Retinal pigment epithelial cell (primary cell): ENCODE data around the gene CCDC33.

Source experiments
- DNase-seq: peaks from one replicate; pipeline ENCODE4 v3.0.0-alpha.2; 2010; ENCODE audit warnings: low read depth
- H3K4me3 ChIP-seq: 2 replicates; pipeline ENCODE4 v1.5.1; 2011; ENCODE audit warnings: mild to moderate bottlenecking, low read length, control low read depth, moderate library complexity
- CTCF ChIP-seq: conservative IDR thresholded peaks from 2 replicates; pipeline ENCODE4 v1.5.1; 2011; ENCODE audit warnings: low read depth, low read length, control low read depth, inconsistent platforms

Gene CCDC33

GRCh38 chr15:74376825-74377581 lies 140.9 kb downstream of the CCDC33 start:
- TF ChIP-seq CTCF = no peak
- no peak overlapping the region for H3K4me3 ChIP-seq
- no peak for DNase-seq

DNA sequence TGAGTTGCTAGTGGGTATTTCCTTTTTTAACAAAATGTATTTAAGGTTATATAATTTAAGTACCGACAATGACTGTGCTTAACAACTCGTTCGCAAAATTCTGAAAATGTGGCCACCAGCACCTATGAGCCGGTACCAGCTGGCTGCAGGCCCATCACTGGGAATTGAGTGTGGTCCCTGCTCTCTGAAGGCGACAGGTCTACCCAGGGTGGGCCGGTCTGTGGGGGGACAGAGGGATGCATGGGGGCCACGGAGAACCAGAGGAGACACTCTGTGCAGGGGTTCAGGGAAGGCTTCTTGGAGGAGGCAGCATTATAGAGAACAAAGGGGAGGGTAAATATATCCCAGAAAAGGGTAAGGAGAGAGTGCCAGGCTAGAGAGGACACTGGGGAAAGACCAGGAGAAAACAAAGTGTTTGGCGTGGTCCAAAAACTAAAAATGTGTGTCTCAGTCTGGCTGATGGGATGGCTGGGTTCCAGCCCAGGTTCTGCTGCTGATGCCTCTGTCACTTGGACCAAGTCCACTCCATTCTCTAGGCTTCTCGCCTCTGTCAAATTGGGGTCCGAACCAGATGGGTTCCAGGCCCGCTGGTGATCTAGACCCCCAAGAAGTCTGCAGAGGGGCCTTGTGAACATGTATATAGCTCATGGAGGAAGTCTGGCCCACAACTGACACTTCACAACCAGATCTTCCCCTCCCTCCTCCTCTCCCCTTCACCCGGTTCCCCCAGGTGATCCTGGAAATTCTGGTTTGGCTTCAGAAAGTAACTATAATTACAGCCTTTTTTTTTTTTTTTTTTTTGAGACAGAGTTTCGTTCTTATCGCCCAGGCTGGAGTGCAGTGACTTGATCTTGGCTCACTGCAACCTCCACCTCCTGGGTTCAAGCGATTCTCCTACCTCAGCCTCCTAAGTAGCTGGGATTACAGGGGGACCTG lies 142.0 kb downstream of the CCDC33 start:
- no peak overlapping the region for H3K4me3 ChIP-seq
- DNase-seq = no peak
- TF ChIP-seq CTCF = no peak

DNA sequence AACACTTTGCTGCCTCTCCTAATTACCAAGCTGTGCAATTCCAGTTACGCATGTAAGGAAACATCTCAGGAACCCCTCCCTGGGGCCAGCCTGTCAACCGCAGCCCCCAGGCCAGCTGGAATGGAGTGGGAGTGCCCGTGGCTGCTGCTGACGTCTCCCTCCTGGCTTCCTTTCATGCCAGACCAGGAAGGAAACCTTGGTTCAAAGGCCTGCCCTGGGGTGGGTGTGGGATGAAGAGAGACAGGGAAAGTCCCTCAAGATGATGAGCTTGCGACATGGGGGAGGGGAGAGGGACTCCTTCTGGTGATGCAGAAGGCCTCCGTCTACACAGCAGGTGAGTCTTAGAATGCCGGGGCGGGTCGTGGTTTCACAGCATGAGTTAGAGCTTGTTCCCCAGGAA lies 142.7 kb downstream of the CCDC33 start:
- no peak for TF ChIP-seq CTCF
- no peak for DNase-seq
- no peak overlapping the region for H3K4me3 ChIP-seq

DNA sequence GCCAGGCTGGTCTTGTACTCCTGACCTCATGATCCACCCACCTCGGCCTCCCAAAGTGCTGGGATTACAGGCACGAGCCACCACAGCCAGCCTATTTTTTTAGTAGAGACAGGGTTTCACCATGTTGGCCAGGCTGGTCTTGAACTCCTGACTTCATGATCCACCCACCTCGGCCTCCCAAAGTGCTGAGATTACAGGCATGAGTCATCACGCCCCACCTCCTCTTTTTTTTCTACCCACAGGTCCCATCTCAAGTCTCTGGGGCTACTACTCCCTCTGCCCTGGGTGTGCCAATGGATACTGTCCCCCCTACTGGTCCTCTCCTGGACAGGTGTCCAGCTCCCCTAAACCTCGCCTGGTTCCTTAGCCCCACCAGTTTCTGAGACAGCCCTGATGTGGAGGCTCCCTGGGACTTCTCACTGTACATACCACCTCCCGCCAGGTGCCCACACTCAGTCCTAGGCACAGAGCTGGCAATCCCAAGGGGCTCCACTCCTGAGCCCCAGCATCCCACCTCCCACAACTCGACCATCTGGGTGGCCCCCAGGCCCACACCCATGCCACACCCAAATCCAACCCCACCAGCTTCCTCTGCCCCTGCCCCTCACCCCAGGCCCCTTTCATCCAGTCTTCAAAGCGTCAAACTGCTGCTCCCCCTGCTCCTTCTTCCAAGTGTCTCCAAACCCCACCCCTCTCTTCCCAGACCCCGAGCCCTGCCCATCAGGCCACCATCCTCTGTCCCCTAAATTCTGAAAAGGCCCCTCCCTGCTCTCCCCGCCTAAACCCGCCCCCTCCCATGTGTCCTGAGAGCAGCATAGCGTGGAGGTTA lies 144.4 kb downstream of the CCDC33 start:
- DNase-seq = no peak
- no peak for TF ChIP-seq CTCF
- no peak overlapping the region for H3K4me3 ChIP-seq

GRCh38 chr15:74381190-74381453 lies 145.0 kb downstream of the CCDC33 start:
- no peak overlapping the region for H3K4me3 ChIP-seq
- no peak for DNase-seq
- TF ChIP-seq CTCF = no peak

DNA sequence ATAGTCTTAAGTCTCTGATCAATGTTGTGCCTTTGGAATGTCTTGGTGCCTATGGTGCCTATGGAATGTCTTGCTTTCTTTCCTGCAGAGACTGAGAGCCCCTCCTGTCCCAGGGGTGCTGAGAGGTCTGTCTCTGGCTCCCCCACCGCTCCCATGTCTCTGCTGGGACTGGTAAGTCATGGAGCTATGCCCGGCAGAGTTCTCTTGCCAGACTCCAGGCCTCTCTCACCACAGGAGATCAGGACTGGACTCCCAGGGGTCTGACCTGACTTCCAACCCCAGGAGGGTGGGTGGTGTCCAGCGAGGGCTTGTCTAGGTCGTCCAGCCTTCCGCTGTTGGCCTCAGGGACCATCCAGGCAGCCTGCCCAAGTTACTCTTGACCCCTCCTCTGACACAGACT lies 145.4 kb downstream of the CCDC33 start:
- H3K4me3 ChIP-seq = no peak overlapping the region
- no peak for DNase-seq
- TF ChIP-seq CTCF = no peak
